ENCODE data around the gene POU2AF1.

The POU2AF1 gene

GRCh38 chr11:111384494-111384893, 5.4 kb upstream of the POU2AF1 start:
- DNase-seq, result no peak

- no peak for DNase-seq
Observed at GRCh38 chr11:111382451-111382850, 3.4 kb upstream of the POU2AF1 start.

GRCh38 chr11:111379602-111380136, 594 bp upstream of the POU2AF1 start:
- no peak for DNase-seq

- no peak for DNase-seq
Observed at GRCh38 chr11:111378185-111378860, 752 bp downstream of the POU2AF1 start.

GRCh38 chr11:111376181-111376871, 2.7 kb downstream of the POU2AF1 start:
- no peak for DNase-seq

- DNase-seq, result no peak
Observed at GRCh38 chr11:111373590-111373989, 5.5 kb downstream of the POU2AF1 start.

- DNase-seq, result no peak
Observed at GRCh38 chr11:111372538-111372937, 6.5 kb downstream of the POU2AF1 start.

GRCh38 chr11:111370902-111371578, 8.0 kb downstream of the POU2AF1 start:
- DNase-seq, result no peak

- DNase-seq, result no peak
Observed at GRCh38 chr11:111370270-111370901, 8.7 kb downstream of the POU2AF1 start.

- no peak for DNase-seq
Observed at GRCh38 chr11:111368285-111368560, 10.9 kb downstream of the POU2AF1 start.

GRCh38 chr11:111367411-111368284, 11.4 kb downstream of the POU2AF1 start:
- no peak for DNase-seq

GRCh38 chr11:111366560-111367410, 12.3 kb downstream of the POU2AF1 start:
- no peak for DNase-seq

GRCh38 chr11:111365722-111366559, 13.1 kb downstream of the POU2AF1 start:
- DNase-seq, result no peak

- no peak for DNase-seq
Observed at GRCh38 chr11:111364503-111364902, 14.6 kb downstream of the POU2AF1 start.

- DNase-seq, result no peak
Observed at GRCh38 chr11:111363985-111364384, 15.1 kb downstream of the POU2AF1 start.

GRCh38 chr11:111362887-111363411, 16.1 kb downstream of the POU2AF1 start:
- no peak for DNase-seq

- no peak for DNase-seq
Observed at GRCh38 chr11:111361874-111362273, 17.2 kb downstream of the POU2AF1 start.

GRCh38 chr11:111361052-111361801, 17.8 kb downstream of the POU2AF1 start:
- no peak for DNase-seq

Data from HCEC 1CT (cell line).